Heart right ventricle (tissue), 16 donors: ENCODE measurements around the gene DDX10. TPM values are rescaled to one million over a fixed set of nuclear protein-coding genes. Genes with fewer than 3 reads are reported as not detected.

Experiments
- ATAC-seq, 8 donors: fragments of 200-7000 bp; cut with Tn5 transposase; one replicate each; pipeline ENCODE4 v1.9.1; 2020; ENCODE audit warnings: mild to moderate bottlenecking in 8 of 8, moderate library complexity in 8 of 8, moderate number of reproducible peaks in 1 of 8
- DNase-seq, 2 donors: peaks; one replicate each; pipeline ENCODE4 v3.0.0-alpha.2; 2020
- H3K27ac ChIP-seq, 10 donors: fragments of 200-600 bp; sonication (generic) in 2 of 10; one replicate each; pipeline versions ENCODE4 v1.5.0 to v1.8.0; 2020 to 2022; ENCODE audit warnings: mild to moderate bottlenecking in 3 of 10
- H3K27me3 ChIP-seq, 7 donors: fragments of 200-600 bp; one replicate each; pipeline ENCODE4 v1.8.0; 2021 to 2022; ENCODE audit warnings: mild to moderate bottlenecking in 2 of 7
- H3K36me3 ChIP-seq, 9 donors: fragments of 200-600 bp; sonication (generic) in 1 of 9; one replicate each; pipeline versions ENCODE4 v1.5.0 to v1.8.0; 2020 to 2022; ENCODE audit warnings: mild to moderate bottlenecking in 2 of 9
- H3K4me1 ChIP-seq, 9 donors: fragments of 200-600 bp; sonication (generic) in 1 of 9; one replicate each; pipeline versions ENCODE4 v1.5.0 to v1.8.0; 2020 to 2022; ENCODE audit warnings: mild to moderate bottlenecking in 4 of 9
- H3K4me3 ChIP-seq, 10 donors: fragments of 200-600 bp; sonication (generic) in 2 of 10; one replicate each; pipeline versions ENCODE4 v1.5.0 to v1.8.0; 2020 to 2022; ENCODE audit warnings: mild to moderate bottlenecking in 7 of 10, moderate library complexity in 2 of 10
- H3K9me3 ChIP-seq, 11 donors: fragments of 200-600 bp in 10 of 11; sonication (generic) in 2 of 11; one replicate each; pipeline versions ENCODE4 v1.5.0 to v1.8.0; 2013 to 2022; ENCODE audit warnings: mild to moderate bottlenecking in 2 of 11, control low read depth in 1 of 11, moderate library complexity in 1 of 11
- WGBS, 2 donors: extraction: QIAGEN DNeasy Blood & Tissue Kit; methylation state at CpG; one replicate each; pipeline ENCODE4 v1.1.7; 2013; ENCODE audit warnings: inconsistent platforms in 1 of 2; 5-methylcytosine and 5-hydroxymethylcytosine counted together
- intact Hi-C, 10 donors: fragments of 100-400 bp; cut with DNase I; formaldehyde crosslinking; loops; one replicate each; pipeline versions ENCODE4 v1.11.1 to v1.14.2; 2022
- polyA plus RNA-seq, 2 donors: library from polyadenylated mRNA; stranded (reverse); fragments of 200-250 nt; gene quantifications; one replicate each; pipeline ENCODE4 v1.2.3, GENCODE V29; 2013
- total RNA-seq, 10 donors: library from RNA; stranded (reverse); fragmentation: NEBNext Ultra II Directional in 3 of 10; extraction: Animal tissue kit (Norgen Biotek cat#: 25700) in 3 of 10; gene quantifications; one replicate each; pipeline versions ENCODE4 v1.2.1 to v1.2.4, GENCODE V29; 2021 to 2023
- TF ChIP-seq, protein P1 (sequence below), 9 donors: fragments of 200-600 bp; sonication (generic) in 2 of 9; IDR thresholded peaks; one replicate each; pipeline versions ENCODE4 v1.5.0 to v1.8.0; 2021 to 2022; ENCODE audit warnings: antibody characterized with exemption in 9 of 9, mild to moderate bottlenecking in 5 of 9, moderate library complexity in 1 of 9
- donor health status: Arrhythmogenic right ventricular cardiomyopathy.
- donor health status: ischemic (EF 13 %, LVEDD 7.1; RV severe dilation, severe dysfunction).
- donor health status: healthy with polysubstance abuse.
- donor health status: DM: no; HTN: yes; CAD: no.
- donor health status: DM: no; HTN: no; CAD: no.
- donor health status: ischemic (EF 25% LVEDD 6.9; RV normal size, moderate dysfunction).
- donor health status: ischemic (EF 25% LVEDD 5.7; RV mildly dilated, moderate dysfunction).
- donor health status: healthy.
- donor health status: DM: yes; HTN: yes; CAD: no.
- donor health status: Ischemic cardiomyopathy.
- donor health status: ischemic (EF 35%, LVEDD 5.7; RV mildly dilated, moderate dysfunction).
- donor health status: nonischemic (EF 11% LVEDD 7.7; RV severe dilation, severe dysfunction).
- donor health status: DM: yes; HTN: yes; CAD: no.
- donor health status: PGD.
- donor health status: ischemic (EF 29% LVEDD 5.4; RV normal size, mild dysfunction).
- donor health status: nonischemic (EF 23%, LVEDD 6.1; RV moderate dilation, normal function).

Gene DDX10
- total and polyA plus RNA-seq, 12 donors, result 9.3 to 15.3 (median 11.5) TPM

DNA sequence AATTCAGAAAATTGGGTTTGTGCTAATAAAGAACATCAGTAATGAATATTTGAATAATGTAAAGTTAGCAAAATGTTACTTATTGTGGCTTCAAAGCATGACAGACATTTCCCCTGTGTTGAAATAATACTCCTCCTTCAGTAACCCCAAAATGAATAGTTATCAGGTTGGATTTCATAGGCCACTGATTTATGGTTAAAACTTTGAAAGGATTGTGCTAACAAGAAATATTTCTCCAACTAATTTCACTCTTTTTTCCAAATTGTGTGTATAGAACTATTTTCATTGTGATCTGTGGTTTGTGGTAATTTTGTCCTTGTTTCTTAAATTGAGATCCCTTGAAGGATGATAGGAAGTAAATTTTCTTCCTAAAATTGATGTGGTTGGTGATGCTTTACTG, 7.9 kb downstream of the DDX10 start:
- H3K4me3 ChIP-seq, result no peak overlapping the region
- H3K9me3 ChIP-seq, result no peaks in the 10 kb centered on the region
- intact Hi-C loops, result no loop called here
- no peaks in the 10 kb centered on the region for H3K27me3 ChIP-seq
- TF ChIP-seq, protein P1, sequence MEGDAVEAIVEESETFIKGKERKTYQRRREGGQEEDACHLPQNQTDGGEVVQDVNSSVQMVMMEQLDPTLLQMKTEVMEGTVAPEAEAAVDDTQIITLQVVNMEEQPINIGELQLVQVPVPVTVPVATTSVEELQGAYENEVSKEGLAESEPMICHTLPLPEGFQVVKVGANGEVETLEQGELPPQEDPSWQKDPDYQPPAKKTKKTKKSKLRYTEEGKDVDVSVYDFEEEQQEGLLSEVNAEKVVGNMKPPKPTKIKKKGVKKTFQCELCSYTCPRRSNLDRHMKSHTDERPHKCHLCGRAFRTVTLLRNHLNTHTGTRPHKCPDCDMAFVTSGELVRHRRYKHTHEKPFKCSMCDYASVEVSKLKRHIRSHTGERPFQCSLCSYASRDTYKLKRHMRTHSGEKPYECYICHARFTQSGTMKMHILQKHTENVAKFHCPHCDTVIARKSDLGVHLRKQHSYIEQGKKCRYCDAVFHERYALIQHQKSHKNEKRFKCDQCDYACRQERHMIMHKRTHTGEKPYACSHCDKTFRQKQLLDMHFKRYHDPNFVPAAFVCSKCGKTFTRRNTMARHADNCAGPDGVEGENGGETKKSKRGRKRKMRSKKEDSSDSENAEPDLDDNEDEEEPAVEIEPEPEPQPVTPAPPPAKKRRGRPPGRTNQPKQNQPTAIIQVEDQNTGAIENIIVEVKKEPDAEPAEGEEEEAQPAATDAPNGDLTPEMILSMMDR (IDR thresholded peaks at IDR 0.05), result no peak
- peaks cover 0 to 22% (median 7%) of the 10 kb centered on the region in 9 donors for H3K4me1 ChIP-seq
- ATAC-seq (no peak), DNase-seq (no peak)
- no peak overlapping the region for H3K27ac ChIP-seq
- peaks cover 0 to 61% (median 20%) of the 10 kb centered on the region in 9 donors for H3K36me3 ChIP-seq

DNA sequence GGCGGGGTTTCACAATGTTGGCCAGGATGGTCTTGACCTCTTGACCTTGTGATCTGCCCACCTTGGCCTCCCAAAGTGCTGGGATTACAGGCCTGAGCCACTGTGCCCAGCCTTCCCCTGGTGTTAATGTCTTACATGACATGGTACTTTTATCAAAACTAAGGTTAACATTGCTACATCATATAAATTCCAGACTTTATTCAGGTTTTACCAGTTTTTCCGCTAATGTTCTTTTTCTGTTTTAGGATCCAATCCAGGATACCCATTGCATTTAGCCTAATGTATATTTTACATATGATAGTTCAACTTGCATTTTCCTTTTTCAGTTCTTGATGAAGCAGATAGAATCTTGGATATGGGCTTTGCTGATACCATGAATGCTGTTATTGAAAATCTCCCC, 14.2 kb downstream of the DDX10 start:
- H3K9me3 ChIP-seq, result no peaks in the 10 kb centered on the region
- H3K36me3 ChIP-seq, result peaks cover 0 to 90% (median 23%) of the 10 kb centered on the region in 9 donors
- ATAC-seq (no peak), DNase-seq (no peak)
- WGBS, 2 donors, result 92 to 97% methylated on average over 2 of the region's 2 CpGs
- TF ChIP-seq, protein P1 (IDR thresholded peaks at IDR 0.05), result no peak
- intact Hi-C loops, result loop anchor here in 1 of 10 donors (5.0 kb wide), 1 partner anchor 1027 kb away; no protein-coding TSS in a partner anchor
- H3K4me1 ChIP-seq, result no peaks in the 10 kb centered on the region
- H3K27me3 ChIP-seq, result no peaks in the 10 kb centered on the region
- H3K27ac ChIP-seq, result no peak overlapping the region
- H3K4me3 ChIP-seq, result no peak overlapping the region

DNA sequence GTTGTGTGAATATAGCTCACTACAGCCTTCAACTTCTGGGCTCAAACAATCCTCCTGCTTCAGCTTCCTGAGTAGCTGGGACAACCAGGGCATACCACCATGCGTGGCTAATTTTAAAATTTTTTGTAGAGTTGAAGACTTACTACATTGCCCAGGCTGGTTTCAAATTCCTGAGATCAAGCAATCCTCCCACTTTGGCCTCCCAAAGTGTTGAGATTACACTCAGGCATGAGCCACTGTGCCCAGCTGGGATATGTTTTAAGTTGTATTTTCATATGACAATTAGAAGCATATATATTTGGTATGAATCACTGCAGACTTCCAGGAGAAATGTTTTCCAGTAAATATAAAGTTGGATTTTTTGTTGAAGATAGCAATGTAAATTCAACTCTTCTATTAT, 15.4 kb downstream of the DDX10 start:
- WGBS, 2 donors, result 93 to 97% methylated on average over 1 of the region's 1 CpG
- DNase-seq (no peak), ATAC-seq (no peak)
- Histone ChIP-seq H3K4me3 (no peak overlapping the region), H3K27ac (no peak overlapping the region), H3K36me3 (peaks cover 0 to 78% (median 23%) of the 10 kb centered on the region in 9 donors), H3K4me1 (no peaks in the 10 kb centered on the region), H3K9me3 (no peaks in the 10 kb centered on the region), H3K27me3 (no peaks in the 10 kb centered on the region)
- intact Hi-C loops, result no loop called here
- TF ChIP-seq, protein P1 (IDR thresholded peaks at IDR 0.05), result no peak

DNA sequence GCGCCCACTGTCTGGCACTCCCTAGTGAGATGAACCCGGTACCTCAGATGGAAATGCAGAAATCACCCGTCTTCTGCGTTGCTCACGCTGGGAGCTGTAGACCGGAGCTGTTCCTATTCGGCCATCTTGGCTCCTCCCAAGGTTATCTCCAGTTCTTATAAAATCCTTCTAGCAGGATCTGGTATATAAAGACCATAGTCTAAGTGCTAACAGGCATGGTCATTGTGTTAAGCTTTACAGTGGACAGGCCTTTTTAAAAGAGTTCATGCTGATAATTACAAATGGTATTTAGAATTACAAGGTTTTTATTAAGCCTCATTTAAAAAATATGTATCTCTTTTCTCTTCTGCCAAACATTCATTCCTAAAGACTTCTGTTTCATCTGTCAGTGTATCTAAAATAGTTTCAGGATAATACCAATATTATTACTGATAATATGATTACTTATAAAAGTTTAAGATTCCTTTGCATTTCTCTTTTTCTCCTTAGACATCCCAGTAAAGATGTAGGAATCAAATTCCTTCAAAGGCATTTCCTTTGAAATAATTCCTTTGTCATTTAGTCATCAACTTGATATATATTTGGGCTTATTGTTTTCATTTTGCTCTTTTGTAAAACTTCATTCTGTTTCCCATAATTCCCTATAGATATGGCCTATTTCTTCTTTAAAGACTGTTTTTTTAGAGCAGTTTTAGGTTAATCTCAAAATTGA, 20.7 kb downstream of the DDX10 start:
- Histone ChIP-seq H3K9me3 (no peaks in the 10 kb centered on the region), H3K4me3 (no peak overlapping the region), H3K27me3 (no peaks in the 10 kb centered on the region), H3K27ac (no peak overlapping the region), H3K36me3 (peaks cover 0 to 76% (median 20%) of the 10 kb centered on the region in 9 donors), H3K4me1 (no peaks in the 10 kb centered on the region)
- WGBS, 2 donors, result 98 to 100% methylated on average over 3 to 5 of the region's 7 CpGs
- intact Hi-C loops, result no loop called here
- DNase-seq (no peak), ATAC-seq (no peak)
- TF ChIP-seq, protein P1 (IDR thresholded peaks at IDR 0.05), result no peak
